Measurements from ENCODE around the gene RAB40B.

GRCh38 chr17:82650723-82651122 lies 47.8 kb downstream of the RAB40B start:
- TF ChIP-seq, protein P1, sequence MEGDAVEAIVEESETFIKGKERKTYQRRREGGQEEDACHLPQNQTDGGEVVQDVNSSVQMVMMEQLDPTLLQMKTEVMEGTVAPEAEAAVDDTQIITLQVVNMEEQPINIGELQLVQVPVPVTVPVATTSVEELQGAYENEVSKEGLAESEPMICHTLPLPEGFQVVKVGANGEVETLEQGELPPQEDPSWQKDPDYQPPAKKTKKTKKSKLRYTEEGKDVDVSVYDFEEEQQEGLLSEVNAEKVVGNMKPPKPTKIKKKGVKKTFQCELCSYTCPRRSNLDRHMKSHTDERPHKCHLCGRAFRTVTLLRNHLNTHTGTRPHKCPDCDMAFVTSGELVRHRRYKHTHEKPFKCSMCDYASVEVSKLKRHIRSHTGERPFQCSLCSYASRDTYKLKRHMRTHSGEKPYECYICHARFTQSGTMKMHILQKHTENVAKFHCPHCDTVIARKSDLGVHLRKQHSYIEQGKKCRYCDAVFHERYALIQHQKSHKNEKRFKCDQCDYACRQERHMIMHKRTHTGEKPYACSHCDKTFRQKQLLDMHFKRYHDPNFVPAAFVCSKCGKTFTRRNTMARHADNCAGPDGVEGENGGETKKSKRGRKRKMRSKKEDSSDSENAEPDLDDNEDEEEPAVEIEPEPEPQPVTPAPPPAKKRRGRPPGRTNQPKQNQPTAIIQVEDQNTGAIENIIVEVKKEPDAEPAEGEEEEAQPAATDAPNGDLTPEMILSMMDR (IDR thresholded peaks at IDR 0.05; ENCODE audit: low read length), result no peak
- no peak for TF ChIP-seq EZH2phosphoT487 (IDR thresholded peaks at IDR 0.05; ENCODE audit: low read length)
